H9 (cell line): ENCODE measurements around the gene HOXD4. TPM values are rescaled to one million over a fixed set of nuclear protein-coding genes. Genes with fewer than 3 reads are reported as not detected.

Source experiments
- DNase-seq: peaks from one replicate; pipeline ENCODE4 v3.0.0-alpha.2; 2017
- H2AFZ ChIP-seq: one replicate; pipeline ENCODE4 v1.6.1; 2013; ENCODE audit warnings: mild to moderate bottlenecking, low read length, control low read depth, moderate library complexity
- H2AK5ac ChIP-seq: 2 replicates; pipeline ENCODE4 v1.6.1; 2013; ENCODE audit warnings: low read length, control low read depth, mixed read lengths; ENCODE audit not compliant: insufficient read length
- H2BK120ac ChIP-seq: one replicate; pipeline ENCODE4 v1.6.1; 2013; ENCODE audit warnings: low read depth, mild to moderate bottlenecking, low read length, control low read depth, inconsistent platforms; ENCODE audit not compliant: poor library complexity, severe bottlenecking
- H2BK12ac ChIP-seq: 2 replicates; pipeline ENCODE4 v1.6.1; 2013; ENCODE audit warnings: low read length, control low read depth, mixed read lengths, low read depth; ENCODE audit not compliant: insufficient read length
- H2BK15ac ChIP-seq: 2 replicates; pipeline ENCODE4 v1.6.1; 2013; ENCODE audit warnings: low read depth, low read length, control low read depth
- H2BK20ac ChIP-seq: one replicate; pipeline ENCODE4 v1.6.1; 2013; ENCODE audit warnings: low read depth, mild to moderate bottlenecking, low read length, control low read depth, inconsistent platforms; ENCODE audit not compliant: poor library complexity, severe bottlenecking
- H2BK5ac ChIP-seq: 2 replicates; pipeline ENCODE4 v1.6.1; 2013; ENCODE audit warnings: low read length, control low read depth, mixed read lengths; ENCODE audit not compliant: insufficient read length
- H3K14ac ChIP-seq: 2 replicates; pipeline ENCODE4 v1.6.1; 2013; ENCODE audit warnings: low read length, control low read depth; ENCODE audit not compliant: insufficient read depth
- H3K18ac ChIP-seq: 2 replicates; pipeline ENCODE4 v1.6.1; 2013; ENCODE audit warnings: low read depth, mild to moderate bottlenecking, mixed read lengths, low read length, control low read depth; ENCODE audit not compliant: insufficient read length
- H3K23ac ChIP-seq: 2 replicates; pipeline ENCODE4 v1.6.1; 2013; ENCODE audit warnings: low read length, control low read depth, mixed read lengths, low read depth; ENCODE audit not compliant: insufficient read length
- H3K23me2 ChIP-seq: 2 replicates; pipeline ENCODE4 v1.6.1; 2013; ENCODE audit warnings: low read depth, mild to moderate bottlenecking, mixed read lengths, low read length, control low read depth; ENCODE audit not compliant: insufficient read length, poor library complexity, severe bottlenecking
- H3K27ac ChIP-seq: 2 replicates; pipeline ENCODE4 v1.5.1; 2013; ENCODE audit warnings: low read length, control low read depth, mixed read lengths, low read depth; ENCODE audit not compliant: insufficient read length
- H3K27me3 ChIP-seq: 2 replicates; pipeline ENCODE4 v1.6.1; 2013; ENCODE audit warnings: low read length, control low read depth, inconsistent platforms; ENCODE audit not compliant: insufficient read depth
- H3K4ac ChIP-seq: 2 replicates; pipeline ENCODE4 v1.6.1; 2013; ENCODE audit warnings: low read depth, mild to moderate bottlenecking, control low read depth, inconsistent platforms, low read length, moderate library complexity
- H3K4me1 ChIP-seq: 2 replicates; pipeline ENCODE4 v1.6.1; 2013; ENCODE audit warnings: low read length, control low read depth, inconsistent platforms; ENCODE audit not compliant: insufficient read depth
- H3K4me2 ChIP-seq: 2 replicates; pipeline ENCODE4 v1.6.1; 2013; ENCODE audit warnings: low read length, control low read depth, mixed read lengths; ENCODE audit not compliant: insufficient read length, insufficient read depth
- H3K56ac ChIP-seq: 2 replicates; pipeline ENCODE4 v1.6.1; 2013; ENCODE audit warnings: low read depth, mild to moderate bottlenecking, mixed read lengths, low read length, control low read depth; ENCODE audit not compliant: insufficient read length
- H3K79me1 ChIP-seq: 2 replicates; pipeline ENCODE4 v1.6.1; 2013; ENCODE audit warnings: low read depth, mild to moderate bottlenecking, moderate library complexity, low read length, control low read depth, inconsistent platforms; ENCODE audit not compliant: insufficient read depth, poor library complexity, severe bottlenecking
- H3K79me2 ChIP-seq: 2 replicates; pipeline ENCODE4 v1.6.1; 2013; ENCODE audit warnings: low read length, control low read depth, inconsistent platforms; ENCODE audit not compliant: insufficient read depth
- H3K9ac ChIP-seq: 2 replicates; pipeline ENCODE4 v1.6.1; 2013; ENCODE audit warnings: low read length, control low read depth, mixed read lengths; ENCODE audit not compliant: insufficient read length; ENCODE audit errors: extremely low read depth
- H3K9me3 ChIP-seq: one replicate; pipeline ENCODE4 v1.6.1; 2013; ENCODE audit warnings: low read depth, low read length, inconsistent platforms; ENCODE audit not compliant: control insufficient read depth
- H3T11ph ChIP-seq: one replicate; pipeline ENCODE4 v1.6.1; 2013; ENCODE audit warnings: mild to moderate bottlenecking, low read length, control low read depth, inconsistent platforms
- H4K20me1 ChIP-seq: one replicate; pipeline ENCODE4 v1.6.1; 2013; ENCODE audit not compliant: control insufficient read depth, insufficient read length, insufficient read depth
- H4K5ac ChIP-seq: 2 replicates; pipeline ENCODE4 v1.6.1; 2013; ENCODE audit warnings: low read depth, mild to moderate bottlenecking, mixed read lengths, low read length, control low read depth; ENCODE audit not compliant: insufficient read length
- H4K8ac ChIP-seq: replicated peaks from 2 replicates; pipeline ENCODE4 v1.6.1; 2013; ENCODE audit warnings: low read length, control low read depth, mixed read lengths, low read depth; ENCODE audit not compliant: insufficient read length
- H4K91ac ChIP-seq: 2 replicates; pipeline ENCODE4 v1.6.1; 2013; ENCODE audit warnings: low read depth, mild to moderate bottlenecking, moderate library complexity, mixed read lengths, low read length, control low read depth; ENCODE audit not compliant: insufficient read length
- H3K27ac Mint-ChIP-seq, 3 experiments: 2 replicates in 2 of 3; 3 replicates in 1 of 3; pipeline ENCODE4 v1.8.0; 2020 to 2021; ENCODE audit warnings: mixed read lengths in 3 of 3, mild to moderate bottlenecking in 1 of 3, moderate library complexity in 1 of 3
- H3K27me3 Mint-ChIP-seq: 2 replicates; pipeline ENCODE4 v1.8.0; 2021; ENCODE audit warnings: low read depth, mild to moderate bottlenecking, moderate library complexity, mixed read lengths
- H3K36me3 Mint-ChIP-seq, 3 experiments: 2 replicates in 2 of 3; 3 replicates in 1 of 3; pipeline ENCODE4 v1.8.0; 2020 to 2021; ENCODE audit warnings: low read depth in 3 of 3, mixed read lengths in 3 of 3; ENCODE audit not compliant: insufficient read depth in 1 of 3
- H3K4me1 Mint-ChIP-seq, 2 experiments: 2 replicates each; pipeline ENCODE4 v1.8.0; 2020; ENCODE audit warnings: mixed read lengths in 2 of 2
- H3K4me3 Mint-ChIP-seq, 2 experiments: 2 replicates in 1 of 2; 3 replicates in 1 of 2; pipeline ENCODE4 v1.8.0; 2020 to 2021; ENCODE audit warnings: mild to moderate bottlenecking in 2 of 2, mixed read lengths in 2 of 2, moderate library complexity in 1 of 2
- H3K9me3 Mint-ChIP-seq, 2 experiments: 2 replicates in 1 of 2; 3 replicates in 1 of 2; pipeline ENCODE4 v1.8.0; 2020; ENCODE audit warnings: mild to moderate bottlenecking in 2 of 2, mixed read lengths in 2 of 2, moderate library complexity in 1 of 2
- WGBS: extraction: QIAGEN DNeasy Blood & Tissue Kit; methylation state at CpG from one replicate; pipeline ENCODE4 v1.1.7; 2013; ENCODE audit warnings: missing lambda C conversion rate, low lambda C conversion rate, mixed read lengths; ENCODE audit not compliant: insufficient read length; ENCODE audit errors: extremely low coverage; 5-methylcytosine and 5-hydroxymethylcytosine counted together
- total RNA-seq: library from RNA; stranded (reverse); gene quantifications from 2 replicates; pipeline ENCODE4 v1.2.1, GENCODE V29; 2021
- TF ChIP-seq, protein P1 (sequence below): fragments of 200-600 bp; sonication (generic); conservative IDR thresholded peaks from 3 replicates; pipeline ENCODE4 v1.8.0; 2021; ENCODE audit warnings: antibody characterized with exemption, mild to moderate bottlenecking

HOXD4 gene
- total RNA-seq, 1 experiment from 2014 or later: not detected

DNA sequence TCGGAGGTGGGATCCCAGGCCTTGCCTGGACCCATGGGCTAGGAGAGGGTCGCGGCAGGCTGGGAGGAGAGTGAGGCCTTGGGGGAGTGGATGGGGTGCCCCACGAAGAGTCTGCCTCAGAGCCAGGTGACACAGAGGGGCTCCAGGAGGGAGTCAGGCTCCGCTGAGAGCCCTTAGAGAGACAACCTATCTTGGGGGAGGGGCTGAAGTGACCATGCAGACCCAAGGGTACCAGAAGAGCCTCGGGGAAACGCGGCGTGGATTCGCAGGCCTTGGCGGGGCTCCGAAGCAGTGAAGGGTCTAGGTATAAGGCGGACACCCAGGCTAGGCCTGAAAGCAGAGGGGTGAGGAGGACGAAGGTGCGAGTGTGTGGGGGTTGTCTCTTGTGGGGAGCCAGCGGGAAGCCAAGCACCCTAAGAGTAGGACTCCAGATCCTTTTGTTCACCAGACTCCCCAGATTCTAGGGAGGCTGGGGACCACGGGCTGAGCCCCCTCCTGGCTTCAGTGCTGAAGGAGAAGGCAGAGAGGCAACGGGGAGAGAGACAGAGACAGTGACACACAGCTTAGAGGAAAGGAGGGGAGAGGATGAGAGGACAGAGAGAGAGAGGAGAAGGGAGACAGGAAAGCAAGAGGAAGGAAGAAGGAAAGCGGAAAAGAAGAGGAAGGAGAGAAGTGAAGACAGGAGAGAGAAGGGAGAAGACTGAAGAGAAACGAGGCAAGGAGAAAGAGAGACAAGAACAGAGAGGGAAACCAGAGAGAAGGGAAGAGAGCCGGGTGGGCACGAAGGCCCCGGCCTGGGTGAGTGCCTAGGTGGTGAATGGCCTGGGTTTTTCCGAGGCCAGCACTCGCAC is 45.4 kb upstream of the HOXD4 start:
- Histone ChIP-seq H3K56ac (no peak overlapping the region), H3T11ph (no peak overlapping the region), H2BK15ac (no peak overlapping the region), H3K79me1 (no peaks in the 10 kb centered on the region), H3K14ac (no peak overlapping the region), H3K4me2 (peak overlapping the region; percentile 18), H4K91ac (no peak overlapping the region), H2AK5ac (no peak overlapping the region), H3K23me2 (no peaks in the 10 kb centered on the region), H2BK12ac (no peak overlapping the region), H3K18ac (no peak overlapping the region), H4K8ac (no peak overlapping the region), H2AFZ (no peak overlapping the region), H3K9ac (no peak overlapping the region), H3K23ac (no peak overlapping the region), H3K4ac (no peak overlapping the region), H2BK120ac (no peak overlapping the region), H2BK20ac (no peak overlapping the region), H3K79me2 (no peaks in the 10 kb centered on the region), H3K27ac (no peak overlapping the region), H2BK5ac (no peak overlapping the region), H3K27me3 (peaks cover 93% of the 10 kb centered on the region), H4K20me1 (no peaks in the 10 kb centered on the region), H4K5ac (no peak overlapping the region), H3K9me3 (no peaks in the 10 kb centered on the region), H3K4me1 (no peaks in the 10 kb centered on the region)
- Mint-ChIP-seq H3K27me3 (peaks cover 96% of the 10 kb centered on the region), H3K9me3 (peaks cover 5 to 20% of the 10 kb centered on the region in 2 experiments), H3K27ac (no peak overlapping the region), H3K4me1 (peaks cover 14 to 38% of the 10 kb centered on the region in 2 experiments), H3K36me3 (no peaks in the 10 kb centered on the region; a peak in 2 of 7 replicates), H3K4me3 (peak overlapping the region; percentile 25 to 75; a peak in 4 of 5 replicates)
- DNase-seq: no peak
- WGBS: no CpG with 5 or more reads among the region's 25 CpGs
- TF ChIP-seq, protein P1, sequence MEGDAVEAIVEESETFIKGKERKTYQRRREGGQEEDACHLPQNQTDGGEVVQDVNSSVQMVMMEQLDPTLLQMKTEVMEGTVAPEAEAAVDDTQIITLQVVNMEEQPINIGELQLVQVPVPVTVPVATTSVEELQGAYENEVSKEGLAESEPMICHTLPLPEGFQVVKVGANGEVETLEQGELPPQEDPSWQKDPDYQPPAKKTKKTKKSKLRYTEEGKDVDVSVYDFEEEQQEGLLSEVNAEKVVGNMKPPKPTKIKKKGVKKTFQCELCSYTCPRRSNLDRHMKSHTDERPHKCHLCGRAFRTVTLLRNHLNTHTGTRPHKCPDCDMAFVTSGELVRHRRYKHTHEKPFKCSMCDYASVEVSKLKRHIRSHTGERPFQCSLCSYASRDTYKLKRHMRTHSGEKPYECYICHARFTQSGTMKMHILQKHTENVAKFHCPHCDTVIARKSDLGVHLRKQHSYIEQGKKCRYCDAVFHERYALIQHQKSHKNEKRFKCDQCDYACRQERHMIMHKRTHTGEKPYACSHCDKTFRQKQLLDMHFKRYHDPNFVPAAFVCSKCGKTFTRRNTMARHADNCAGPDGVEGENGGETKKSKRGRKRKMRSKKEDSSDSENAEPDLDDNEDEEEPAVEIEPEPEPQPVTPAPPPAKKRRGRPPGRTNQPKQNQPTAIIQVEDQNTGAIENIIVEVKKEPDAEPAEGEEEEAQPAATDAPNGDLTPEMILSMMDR: no peak
